ENCODE measurements around the gene ODF2L.

ODF2L gene

GRCh38 chr1:86395751-86396497 lies at the start of gene ODF2L:
ODF2L (minus strand) TSS chr1:86396323; CDS start chr1:86387027, 9,296 bp downstream.
- DNase-seq: peak; percentile 94

- DNase-seq: no peak
These were observed 49.8 kb upstream of the ODF2L start for GRCh38 chr1:86445919-86446318.

- no peak for DNase-seq
These were observed 45.9 kb upstream of the ODF2L start for GRCh38 chr1:86441997-86442396.

GRCh38 chr1:86441581-86441980 lies 45.5 kb upstream of the ODF2L start:
- no peak for DNase-seq

GRCh38 chr1:86436041-86436440 lies 39.9 kb upstream of the ODF2L start:
- no peak for DNase-seq

- DNase-seq: no peak
These were observed 39.2 kb upstream of the ODF2L start for GRCh38 chr1:86435327-86435726.

GRCh38 chr1:86434059-86434458 lies 37.9 kb upstream of the ODF2L start:
- DNase-seq: no peak

GRCh38 chr1:86430376-86430775 lies 34.3 kb upstream of the ODF2L start:
- DNase-seq: no peak

GRCh38 chr1:86429835-86430234 lies 33.7 kb upstream of the ODF2L start:
- no peak for DNase-seq

GRCh38 chr1:86429122-86429725 lies 33.1 kb upstream of the ODF2L start:
- DNase-seq: no peak

- DNase-seq: no peak
These were observed 27.8 kb upstream of the ODF2L start, which contains the start of gene CLCA2 for GRCh38 chr1:86423873-86424272. CLCA2 (plus strand) TSS chr1:86424171; CDS start chr1:86424248, 77 bp downstream.

- no peak for DNase-seq
These were observed 27.4 kb upstream of the ODF2L start for GRCh38 chr1:86423473-86423872.

GRCh38 chr1:86421601-86422280 lies 25.6 kb upstream of the ODF2L start:
- no peak for DNase-seq

- DNase-seq: no peak
These were observed 23.3 kb upstream of the ODF2L start for GRCh38 chr1:86419277-86419903.

- peak; percentile 45 for DNase-seq
These were observed 20.2 kb upstream of the ODF2L start for GRCh38 chr1:86416343-86416742.

GRCh38 chr1:86410879-86411278 lies 14.8 kb upstream of the ODF2L start:
- no peak for DNase-seq

- DNase-seq: peak; percentile 88
These were observed 13.4 kb upstream of the ODF2L start for GRCh38 chr1:86409416-86410021.

GRCh38 chr1:86396498-86396890 lies 371 bp upstream of the ODF2L start:
- DNase-seq: no peak

- DNase-seq: no peak
These were observed 1.7 kb downstream of the ODF2L start for GRCh38 chr1:86394416-86394815.

GRCh38 chr1:86389307-86389706 lies 6.8 kb downstream of the ODF2L start:
- DNase-seq: no peak

- no peak for DNase-seq
These were observed 7.3 kb downstream of the ODF2L start for GRCh38 chr1:86388777-86389176.

- no peak for DNase-seq
These were observed 8.1 kb downstream of the ODF2L start for GRCh38 chr1:86387916-86388627.

All from NCI-H510A (cell line).